Measurements from ENCODE around the gene RAG2.

DNA sequence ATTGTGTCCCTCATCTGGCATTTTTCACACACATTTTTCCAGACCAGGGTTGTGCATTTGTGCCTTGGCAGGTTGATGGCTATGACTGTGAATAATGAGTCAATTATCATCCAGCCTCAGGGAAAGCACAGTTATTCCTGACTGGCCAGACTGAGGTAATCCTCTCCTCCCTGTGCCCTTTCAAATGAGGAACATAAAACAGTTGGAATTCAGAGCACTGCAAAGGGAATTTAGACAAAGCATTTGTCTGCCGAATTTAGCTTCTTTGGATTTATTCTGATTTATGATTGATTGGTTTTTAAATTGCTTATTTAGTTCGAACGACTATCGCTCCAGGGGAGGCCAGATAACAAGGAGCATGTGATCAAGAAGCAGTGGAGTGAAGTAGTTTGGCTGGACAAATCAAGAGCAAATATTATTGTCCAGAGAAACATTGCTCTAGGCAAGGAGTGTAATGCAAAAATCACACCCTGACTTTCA lies 30.8 kb upstream of the RAG2 start:
- no peak for TF ChIP-seq SUZ12 (IDR thresholded peaks at IDR 0.05; ENCODE audit: extremely low read depth, insufficient read depth, insufficient read length)
- TF ChIP-seq ZNF274 (IDR thresholded peaks at IDR 0.05; ENCODE audit: low read depth, low read length): no peak

Measured in NT2/D1 (cell line).